GM12864 (cell line): ENCODE results near the gene OSBPL10.

Source experiments
- DNase-seq: peaks from one replicate; pipeline ENCODE4 v3.0.0-alpha.2; 2011; ENCODE audit warnings: low read depth
- H3K4me3 ChIP-seq: 2 replicates; pipeline ENCODE4 v1.5.1; 2011; ENCODE audit warnings: mild to moderate bottlenecking, low read depth, low read length, control low read depth
- CTCF ChIP-seq: IDR thresholded peaks from 2 replicates; pipeline ENCODE4 v1.5.1; 2011; ENCODE audit warnings: low read depth, mild to moderate bottlenecking, moderate library complexity, low read length, control low read depth, inconsistent platforms; ENCODE audit errors: missing control alignments

The OSBPL10 gene

GRCh38 chr3:31762097-31762764 is 218.8 kb downstream of the OSBPL10 start:
- DNase-seq, result no peak
- no peak for TF ChIP-seq CTCF
- H3K4me3 ChIP-seq, result no peak overlapping the region

- no peak for DNase-seq
- no peak overlapping the region for H3K4me3 ChIP-seq
- no peak for TF ChIP-seq CTCF
These were observed 220.4 kb downstream of the OSBPL10 start for GRCh38 chr3:31760654-31761053.

- no peak overlapping the region for H3K4me3 ChIP-seq
- DNase-seq, result no peak
- TF ChIP-seq CTCF, result no peak
These were observed 222.6 kb downstream of the OSBPL10 start for GRCh38 chr3:31758322-31758965.

- no peak for DNase-seq
- no peak for TF ChIP-seq CTCF
- no peak overlapping the region for H3K4me3 ChIP-seq
These were observed 225.0 kb downstream of the OSBPL10 start for GRCh38 chr3:31755926-31756658.

- H3K4me3 ChIP-seq, result no peak overlapping the region
- TF ChIP-seq CTCF, result no peak
- peak; percentile 49 for DNase-seq
These were observed 226.3 kb downstream of the OSBPL10 start for GRCh38 chr3:31754575-31755278.

- H3K4me3 ChIP-seq, result no peak overlapping the region
- DNase-seq, result no peak
- no peak for TF ChIP-seq CTCF
These were observed 228.0 kb downstream of the OSBPL10 start for GRCh38 chr3:31753050-31753425.
